HEK293 (cell line): ENCODE results near the gene BAIAP3.

Source experiments
- GLIS2 ChIP-seq: fragments of 450-650 bp; formaldehyde crosslinking; IDR thresholded peaks from 2 replicates; pipeline ENCODE4 v1.5.1; 2016; ENCODE audit warnings: missing biosample characterization, missing genetic modification characterization
- SP7 ChIP-seq: fragments of 450-650 bp; formaldehyde crosslinking; IDR thresholded peaks from 2 replicates; pipeline ENCODE4 v1.5.1; 2016; ENCODE audit warnings: missing biosample characterization, missing genetic modification characterization
- ZNF146 ChIP-seq: fragments of 450-650 bp; formaldehyde crosslinking; IDR thresholded peaks from 2 replicates; pipeline ENCODE4 v1.5.1; 2016; ENCODE audit warnings: missing biosample characterization, missing genetic modification characterization
- ZNF274 ChIP-seq, 2 experiments: fragments of 200-500 bp in 1 of 2; fragments of 450-650 bp in 1 of 2; sonication (Bioruptor generic) in 1 of 2; formaldehyde crosslinking in 1 of 2; IDR thresholded peaks; 2 replicates each; pipeline versions ENCODE4 v1.5.1 to v1.6.1; 2014 to 2016; ENCODE audit warnings: borderline replicate concordance in 1 of 2, inconsistent platforms in 1 of 2, low read length in 1 of 2, missing biosample characterization in 1 of 2, missing genetic modification characterization in 1 of 2
- ZNF670 ChIP-seq: fragments of 450-650 bp; formaldehyde crosslinking; IDR thresholded peaks from 2 replicates; pipeline ENCODE4 v1.5.1; 2016; ENCODE audit warnings: missing biosample characterization, missing genetic modification characterization, low read depth
- ZNF768 ChIP-seq: fragments of 450-650 bp; formaldehyde crosslinking; IDR thresholded peaks from 2 replicates; pipeline ENCODE4 v1.5.1; 2018; ENCODE audit warnings: missing biosample characterization, mild to moderate bottlenecking, missing genetic modification characterization
- ZSCAN30 ChIP-seq: fragments of 450-650 bp; IDR thresholded peaks from 2 replicates; pipeline ENCODE4 v1.5.1; 2018; ENCODE audit warnings: missing biosample characterization, mild to moderate bottlenecking, missing genetic modification characterization, moderate library complexity
- TF ChIP-seq, protein P1 (sequence below): fragments of 450-650 bp; formaldehyde crosslinking; IDR thresholded peaks from 2 replicates; pipeline ENCODE4 v1.5.1; 2016; ENCODE audit warnings: missing biosample characterization, missing genetic modification characterization

GRCh38 chr16:1367486-1368174 lies 34.2 kb downstream of the BAIAP3 start:
- TF ChIP-seq SP7, result no peak
- TF ChIP-seq ZNF670 (tag by site-specific recombination), result no peak
- TF ChIP-seq, protein P1, sequence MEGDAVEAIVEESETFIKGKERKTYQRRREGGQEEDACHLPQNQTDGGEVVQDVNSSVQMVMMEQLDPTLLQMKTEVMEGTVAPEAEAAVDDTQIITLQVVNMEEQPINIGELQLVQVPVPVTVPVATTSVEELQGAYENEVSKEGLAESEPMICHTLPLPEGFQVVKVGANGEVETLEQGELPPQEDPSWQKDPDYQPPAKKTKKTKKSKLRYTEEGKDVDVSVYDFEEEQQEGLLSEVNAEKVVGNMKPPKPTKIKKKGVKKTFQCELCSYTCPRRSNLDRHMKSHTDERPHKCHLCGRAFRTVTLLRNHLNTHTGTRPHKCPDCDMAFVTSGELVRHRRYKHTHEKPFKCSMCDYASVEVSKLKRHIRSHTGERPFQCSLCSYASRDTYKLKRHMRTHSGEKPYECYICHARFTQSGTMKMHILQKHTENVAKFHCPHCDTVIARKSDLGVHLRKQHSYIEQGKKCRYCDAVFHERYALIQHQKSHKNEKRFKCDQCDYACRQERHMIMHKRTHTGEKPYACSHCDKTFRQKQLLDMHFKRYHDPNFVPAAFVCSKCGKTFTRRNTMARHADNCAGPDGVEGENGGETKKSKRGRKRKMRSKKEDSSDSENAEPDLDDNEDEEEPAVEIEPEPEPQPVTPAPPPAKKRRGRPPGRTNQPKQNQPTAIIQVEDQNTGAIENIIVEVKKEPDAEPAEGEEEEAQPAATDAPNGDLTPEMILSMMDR (tag by site-specific recombination), result no peak
- no peak for TF ChIP-seq ZNF274 (IDR thresholded peaks at IDR 0.05; ENCODE audit: low read length)
- TF ChIP-seq ZNF274 (tag by site-specific recombination; IDR thresholded peaks at IDR 0.05; ENCODE audit: borderline replicate concordance), result no peak
- no peak for TF ChIP-seq GLIS2 (tag by site-specific recombination)
- no peak for TF ChIP-seq ZSCAN30 (tag by site-specific recombination)
- TF ChIP-seq ZNF768, result no peak
- TF ChIP-seq ZNF146 (tag by site-specific recombination), result no peak
